ENCODE measurements around the gene CDK5RAP3. TPM values are rescaled to one million over a fixed set of nuclear protein-coding genes. Genes with fewer than 3 reads are reported as not detected.

The CDK5RAP3 gene
- polyA plus RNA-seq, 2 of the 4 experiments (the other 2 are of a cell fraction): 124 to 165 TPM

- TF ChIP-seq HOXB5 (CRISPR knock-in tag; IDR thresholded peaks at IDR 0.05) (peak; percentile 92), EP300 (IDR thresholded peaks at IDR 0.05) (no peak), HEYL (CRISPR knock-in tag; IDR thresholded peaks at IDR 0.05) (peak; percentile 86; the same call in 1 of the 2 replicates), ZC3H11A (IDR thresholded peaks at IDR 0.05) (no peak), HOXA7 (CRISPR knock-in tag; IDR thresholded peaks at IDR 0.05) (no peak), EHF (CRISPR knock-in tag; IDR thresholded peaks at IDR 0.05) (peak; percentile 94), BCL3 (IDR thresholded peaks at IDR 0.05) (peak; percentile 86; the same call in 2 of the 3 replicates), CEBPB (IDR thresholded peaks at IDR 0.05) (peak in 1 of 2 experiments; percentile 2; a peak in 1 of 4 replicates), BHLHE40 (IDR thresholded peaks at IDR 0.05; ENCODE audit: low read depth, low read length) (no peak), PBX3 (IDR thresholded peaks at IDR 0.05) (peak; percentile 74; the same call in 1 of the 2 replicates), KDM1A (IDR thresholded peaks at IDR 0.05; ENCODE audit: low read depth) (no peak), MAFK (IDR thresholded peaks at IDR 0.05; ENCODE audit: partially characterized antibody) (no peak), JUN (IDR thresholded peaks at IDR 0.05) (peak; percentile 63 to 77; a peak in 4 of 5 replicates), FOXS1 (CRISPR knock-in tag; IDR thresholded peaks at IDR 0.05) (peak; percentile 33; the same call in 1 of the 2 replicates), HOXB13 (CRISPR knock-in tag; IDR thresholded peaks at IDR 0.05; ENCODE audit: low read depth) (peak; percentile 93), FOSB (CRISPR knock-in tag; IDR thresholded peaks at IDR 0.05) (no peak), E2F6 (IDR thresholded peaks at IDR 0.05; ENCODE audit: borderline replicate concordance, low read depth) (peak; percentile 100), NFE2L2 (conservative IDR thresholded peaks at IDR 0.05; ENCODE audit: low read length) (no peak), EHMT2 (IDR thresholded peaks at IDR 0.05; ENCODE audit: low read depth) (no peak), ATOH8 (CRISPR knock-in tag; IDR thresholded peaks at IDR 0.05; ENCODE audit: low read depth) (0 out of 2 replicates have a peak, but pooled peaks have one; percentile 63), CTCF (IDR thresholded peaks at IDR 0.05) (no peak), USF2 (IDR thresholded peaks at IDR 0.05) (peak; percentile 90), PHF8 (IDR thresholded peaks at IDR 0.05; ENCODE audit: borderline replicate concordance, low read depth) (peak; percentile 79; the same call in 1 of the 2 replicates), ZNF302 (CRISPR knock-in tag; IDR thresholded peaks at IDR 0.05) (no peak), CBX2 (IDR thresholded peaks at IDR 0.05; ENCODE audit: borderline replicate concordance, low read depth) (no peak), NPAS2 (CRISPR knock-in tag; IDR thresholded peaks at IDR 0.05; ENCODE audit: borderline replicate concordance) (no peak; the same call in 1 of the 2 replicates), RARB (CRISPR knock-in tag; IDR thresholded peaks at IDR 0.05) (0 out of 2 replicates have a peak, but pooled peaks have one; percentile 32)
Observed at GRCh38 chr17:47941246-47942095, 29.4 kb upstream of the CDK5RAP3 start, which contains the start of gene PNPO (continued).
